Tongue (tissue), 2 donors: ENCODE data around the gene ANLN. TPM values are rescaled to one million over a fixed set of nuclear protein-coding genes. Genes with fewer than 3 reads are reported as not detected.
"Not testable (repeated sequence)": the region's sequence is repeated elsewhere in the genome, so short reads cannot be mapped to it uniquely, and the experiment has no call there.

ENCODE experiments used
- DNase-seq: peaks from one replicate; pipeline ENCODE4 v3.0.0-alpha.2; 2015
- total RNA-seq: library from RNA; depleted of rRNA; stranded (reverse); fragments of >200 nt; gene quantifications from one replicate; pipeline ENCODE4 v1.2.3, GENCODE V29; 2014

ANLN gene
- total RNA-seq, 1 donor from 2014 or later = 26.5 TPM

DNA sequence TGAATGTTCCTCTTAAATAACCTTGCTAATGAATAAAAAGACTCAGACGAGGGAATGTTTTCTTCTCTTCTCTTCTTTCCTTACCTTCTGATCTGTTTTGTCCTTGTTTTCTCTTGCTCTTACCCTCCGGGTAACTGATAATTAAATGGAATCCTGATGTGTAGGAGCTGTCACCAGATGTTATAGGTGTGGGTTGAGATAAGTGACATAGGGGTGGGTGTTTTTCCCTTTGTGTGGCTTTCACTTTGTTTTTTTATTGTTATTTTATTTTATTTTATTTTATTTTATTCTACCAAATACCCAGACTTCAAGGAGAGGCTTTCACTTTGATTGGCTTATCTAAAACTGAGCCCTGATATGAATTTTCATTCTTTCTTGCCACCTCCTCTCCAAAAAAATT is 25.5 kb downstream of the ANLN start:
- DNase-seq = no peak

DNA sequence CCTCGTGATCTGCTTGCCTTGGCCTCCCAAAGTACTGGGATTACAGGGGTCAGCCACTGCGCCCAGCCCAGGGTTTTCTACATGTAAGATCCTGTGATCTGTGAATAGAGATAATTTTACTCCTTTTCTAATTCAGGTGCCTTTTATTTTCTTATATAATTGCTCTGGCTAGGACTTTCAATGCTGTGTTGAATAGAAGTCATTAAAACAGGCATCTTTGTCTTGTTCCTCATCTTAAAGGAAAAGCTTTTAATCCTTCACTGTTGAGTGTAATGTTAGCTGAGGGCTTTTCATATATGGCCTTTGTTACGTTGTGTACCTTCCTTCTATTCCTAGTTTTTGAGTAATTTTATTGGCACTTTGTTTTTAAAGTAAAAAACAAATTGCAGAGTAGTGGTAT is 26.6 kb downstream of the ANLN start:
- DNase-seq = no peak

DNA sequence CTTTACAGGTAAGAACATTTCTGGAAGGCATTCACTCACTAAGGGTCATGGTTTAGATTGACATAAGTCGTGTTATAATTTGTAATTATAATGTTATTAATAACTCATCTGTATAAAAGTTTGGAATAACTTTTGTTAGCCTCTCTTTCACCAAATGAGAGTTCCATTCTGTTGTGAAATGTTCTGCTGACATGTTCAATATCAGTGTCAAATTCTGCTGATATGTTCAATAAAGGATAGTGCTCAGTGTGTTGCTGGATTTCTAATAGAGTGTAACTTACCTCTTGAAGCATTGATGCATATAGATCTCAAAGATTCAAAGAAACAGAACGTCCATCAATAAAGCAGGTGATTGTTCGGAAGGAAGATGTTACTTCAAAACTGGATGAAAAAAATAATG is 30.6 kb downstream of the ANLN start:
- no peak for DNase-seq

DNA sequence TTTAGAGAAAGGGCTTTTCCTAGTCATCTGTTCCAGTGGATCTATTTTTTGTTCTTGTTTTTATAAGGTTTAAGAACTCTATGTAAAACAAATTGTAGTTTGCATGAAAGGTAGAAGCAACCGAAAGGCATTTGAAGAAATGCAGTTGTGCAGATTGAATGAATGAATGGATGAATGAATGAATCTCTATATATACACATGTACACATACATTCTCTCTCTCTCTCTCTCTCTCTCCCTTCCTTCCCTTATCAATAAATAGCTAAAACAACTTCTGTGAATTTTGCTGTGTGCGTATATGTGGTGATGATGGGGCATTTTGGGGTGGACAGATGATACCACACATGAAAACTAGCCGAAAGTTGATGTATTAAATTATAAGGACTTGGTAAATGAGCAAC is 32.4 kb downstream of the ANLN start:
- DNase-seq = no peak

DNA sequence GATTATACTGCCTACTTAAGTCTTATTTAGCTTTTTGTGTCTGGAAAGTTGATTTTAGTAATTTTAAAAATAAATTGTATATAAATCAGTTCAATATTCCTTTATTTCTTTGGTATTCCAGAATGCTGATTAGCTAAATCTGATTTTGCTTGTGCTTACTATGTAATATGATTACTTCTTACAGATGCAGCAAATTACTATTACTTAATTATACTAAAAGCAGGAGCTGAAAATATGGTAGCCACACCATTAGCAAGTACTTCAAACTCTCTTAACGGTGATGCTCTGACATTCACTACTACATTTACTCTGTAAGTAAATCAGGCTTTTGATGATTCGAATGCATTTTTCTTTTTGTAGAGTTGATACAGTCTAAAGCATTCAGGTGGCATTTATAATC is 34.0 kb downstream of the ANLN start:
- DNase-seq = no peak

DNA sequence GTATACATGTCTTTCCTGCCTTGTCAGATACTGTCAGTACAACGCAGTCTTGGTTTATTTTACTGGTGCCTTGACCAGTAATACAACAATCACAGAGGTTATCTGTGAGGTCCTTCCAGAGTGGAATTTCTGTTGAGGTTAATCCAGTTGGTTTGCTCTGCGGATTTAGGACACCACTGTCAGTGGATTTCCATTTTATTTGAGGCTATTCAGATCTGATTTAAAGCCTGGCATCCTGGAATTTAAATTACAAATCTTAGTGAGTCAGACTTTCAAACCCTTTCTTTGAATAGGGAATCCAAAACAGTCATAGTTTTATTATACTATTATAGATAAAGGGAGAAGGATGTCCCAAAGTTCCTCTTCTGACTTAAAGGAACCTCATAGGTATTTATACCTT is 40.5 kb downstream of the ANLN start:
- no peak for DNase-seq

DNA sequence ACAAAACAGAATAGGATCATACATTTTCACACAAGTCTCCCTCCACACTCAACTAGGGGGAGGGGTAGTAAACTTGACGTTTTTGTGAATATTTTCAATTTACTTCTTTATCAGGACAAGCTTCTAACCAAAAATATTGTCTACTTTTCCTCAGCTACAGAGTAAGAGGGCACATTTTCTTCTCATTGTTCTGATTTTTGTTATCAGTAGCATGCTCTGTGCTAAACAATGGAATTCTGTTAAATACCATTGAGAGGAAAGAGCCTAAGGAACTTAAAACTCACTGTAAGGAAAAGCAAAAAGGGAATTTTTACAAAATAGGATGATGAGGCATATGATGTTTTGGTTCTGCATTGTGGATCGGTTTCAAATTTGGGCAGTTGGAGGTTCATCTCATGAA is 41.2 kb downstream of the ANLN start:
- DNase-seq = no peak

DNA sequence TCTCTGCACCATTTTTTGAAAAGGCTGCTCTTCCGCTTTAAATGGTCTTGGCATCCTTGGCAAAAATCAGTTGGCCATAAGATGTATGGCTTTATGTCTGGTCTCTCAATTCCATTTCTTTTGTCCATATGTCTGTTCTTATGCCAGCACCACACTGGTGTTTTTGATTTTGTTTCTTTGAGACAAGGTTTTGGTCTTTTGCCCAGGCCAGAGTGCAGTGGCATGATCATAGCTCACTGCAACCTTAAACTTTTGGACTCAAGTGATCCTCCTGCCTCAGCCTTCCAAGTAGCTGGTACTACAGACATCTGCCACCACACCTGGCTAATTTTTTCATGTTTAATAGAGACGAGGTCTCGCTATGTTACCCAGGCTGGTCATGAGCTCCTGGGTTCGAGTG is 48.5 kb downstream of the ANLN start:
- no peak for DNase-seq

DNA sequence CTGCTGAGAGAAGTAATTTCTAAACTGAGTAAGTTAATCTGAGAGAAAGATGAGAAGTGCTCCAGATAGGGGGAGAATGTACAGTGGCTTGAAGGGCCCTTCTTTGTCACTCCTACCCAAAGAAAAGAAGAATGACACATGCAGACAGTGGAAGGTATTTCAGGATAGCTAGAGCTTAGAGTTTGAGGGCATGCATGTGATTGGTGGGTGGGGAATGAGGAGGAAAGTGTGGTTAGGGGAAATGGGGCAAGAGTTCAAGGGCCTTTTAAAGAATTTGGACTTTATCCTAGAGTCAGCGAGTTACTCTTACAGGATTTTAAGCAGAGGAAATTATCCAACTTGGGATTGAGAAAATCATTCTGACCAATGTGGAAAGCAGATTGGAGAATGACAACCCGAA is 50.0 kb downstream of the ANLN start:
- no peak for DNase-seq

DNA sequence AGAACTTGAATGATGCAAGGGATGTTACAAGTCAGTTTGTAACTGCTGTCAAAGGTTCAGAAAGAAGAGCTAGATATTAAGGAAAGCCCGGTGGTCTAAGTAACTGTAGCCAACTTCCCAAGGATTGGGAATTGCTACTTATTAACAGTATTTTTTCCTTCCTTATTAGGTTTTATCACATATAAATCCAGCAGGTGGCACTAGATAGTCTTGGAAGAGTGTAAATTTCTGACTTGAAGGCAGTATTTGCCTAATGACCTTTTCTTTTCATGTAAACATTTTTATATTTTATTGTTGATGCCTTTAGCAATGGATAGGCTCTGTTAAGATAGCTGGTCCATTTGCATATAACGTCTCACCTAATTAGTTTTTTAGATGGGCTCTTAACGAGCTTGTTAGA is 51.2 kb downstream of the ANLN start:
- peak; percentile 37 for DNase-seq

DNA sequence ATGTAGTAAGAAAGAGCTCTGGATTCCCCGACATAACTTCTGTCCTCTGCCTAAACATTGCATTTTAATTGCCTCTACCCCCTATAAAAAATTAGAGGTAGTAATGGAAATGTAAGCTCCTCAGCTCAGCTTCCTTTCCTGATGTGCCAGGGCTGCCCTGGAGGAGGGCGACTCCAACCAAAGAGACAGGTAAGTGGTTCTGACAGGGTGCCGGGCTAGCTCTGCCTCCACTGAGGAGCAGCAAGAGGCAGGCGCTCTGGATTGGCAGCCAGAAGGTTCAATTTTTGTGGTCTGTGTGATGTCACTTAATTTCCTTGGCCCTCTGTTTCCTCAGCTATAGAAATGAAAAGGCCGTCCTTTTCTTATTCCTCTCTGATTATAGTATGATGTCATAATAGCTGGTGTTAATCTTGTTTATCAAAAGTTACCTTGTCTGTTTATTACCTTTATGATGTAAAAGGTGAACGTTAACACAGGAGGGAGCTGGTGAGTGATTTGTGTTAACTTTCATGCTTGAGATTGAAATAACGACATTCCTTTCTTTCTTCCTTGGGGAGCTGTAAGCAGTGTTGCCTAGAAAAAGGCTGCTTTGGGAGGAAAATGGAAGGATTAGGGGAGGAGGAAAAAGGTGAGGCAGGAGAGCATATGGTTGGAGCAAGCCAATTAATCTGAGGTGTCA is 51.8 kb downstream of the ANLN start:
- no peak for DNase-seq

DNA sequence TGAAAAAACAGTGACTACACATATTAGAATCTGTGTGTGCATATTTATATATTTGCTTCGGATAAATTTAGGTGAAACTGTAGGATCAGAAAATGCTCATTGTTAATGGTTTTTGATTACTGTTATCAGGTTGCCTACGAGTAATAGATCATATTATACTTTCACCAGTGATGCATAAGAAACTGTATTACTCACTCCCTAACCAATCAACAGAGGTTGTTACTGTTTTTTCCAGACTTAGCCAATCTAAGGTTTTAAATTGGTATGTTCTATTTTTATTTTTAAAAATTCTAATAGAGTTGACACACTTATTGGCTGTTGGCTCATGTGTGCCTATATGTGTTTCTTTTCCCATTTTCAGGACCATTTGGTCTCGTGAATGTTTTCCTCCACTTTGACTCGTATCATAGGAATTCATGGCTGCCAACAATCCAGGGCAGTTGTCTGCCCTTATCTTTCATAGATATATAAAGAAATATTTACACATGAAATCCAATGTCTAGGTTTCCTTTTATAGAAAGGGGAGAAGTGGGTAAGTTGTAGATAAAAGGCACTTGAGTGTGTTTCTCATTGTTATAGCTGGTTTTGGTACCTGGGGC is 59.2 kb downstream of the ANLN start:
- DNase-seq = no peak

DNA sequence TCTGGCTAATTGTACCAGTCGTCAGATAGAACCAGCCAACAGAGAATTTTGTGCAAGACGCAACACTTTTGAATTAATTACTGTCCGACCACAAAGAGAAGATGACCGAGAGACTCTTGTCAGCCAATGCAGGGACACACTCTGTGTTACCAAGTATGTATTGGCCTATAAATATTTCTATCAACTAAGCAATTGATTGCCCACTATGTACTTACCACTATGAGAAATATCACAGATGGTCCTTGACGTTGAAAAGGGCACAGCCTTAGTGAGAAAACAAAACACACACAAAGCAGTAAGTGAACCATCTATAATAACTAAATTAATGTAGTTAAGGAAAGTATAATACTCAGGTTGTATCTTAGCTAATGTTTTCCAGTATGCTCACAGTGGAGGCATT is 60.0 kb downstream of the ANLN start:
- no peak for DNase-seq

DNA sequence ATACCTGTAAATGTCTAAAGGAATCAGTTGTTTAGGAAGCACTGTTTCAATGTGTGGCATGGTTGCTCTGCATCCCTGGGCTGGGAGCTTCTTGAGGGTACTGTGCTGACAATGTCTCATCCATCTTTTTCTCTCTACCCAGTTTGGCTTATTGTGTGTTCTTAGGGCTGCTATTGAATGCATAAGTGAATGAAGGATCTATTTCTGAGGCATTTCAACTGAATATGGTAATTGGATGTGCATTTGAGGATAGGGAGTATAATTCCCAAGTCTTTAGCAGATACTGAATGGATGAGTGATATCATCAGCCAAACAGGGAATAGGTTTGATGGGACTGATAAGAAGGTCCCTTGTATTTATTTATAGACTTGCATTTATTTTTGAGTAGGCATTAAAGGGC is 64.1 kb downstream of the ANLN start:
- no peak for DNase-seq

DNA sequence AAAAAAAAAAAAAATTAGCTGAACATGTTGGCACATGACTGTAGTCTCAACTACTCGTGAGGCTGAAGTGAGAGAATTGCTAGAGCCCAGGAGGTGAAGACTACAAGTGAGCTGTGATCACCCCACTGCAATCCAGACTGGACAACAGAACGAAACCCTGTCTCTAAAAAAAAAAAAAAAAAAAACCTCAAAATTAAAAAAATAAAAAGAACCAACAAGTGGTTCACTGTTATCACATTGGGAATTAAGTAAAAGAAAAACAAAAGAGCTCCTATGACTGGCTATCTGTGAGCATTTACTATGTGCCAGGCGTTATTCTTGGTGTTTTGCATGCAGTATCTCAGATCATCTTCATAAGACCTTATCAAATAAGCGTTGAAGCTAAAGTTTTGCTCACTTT is 66.0 kb downstream of the ANLN start:
- no peak for DNase-seq

DNA sequence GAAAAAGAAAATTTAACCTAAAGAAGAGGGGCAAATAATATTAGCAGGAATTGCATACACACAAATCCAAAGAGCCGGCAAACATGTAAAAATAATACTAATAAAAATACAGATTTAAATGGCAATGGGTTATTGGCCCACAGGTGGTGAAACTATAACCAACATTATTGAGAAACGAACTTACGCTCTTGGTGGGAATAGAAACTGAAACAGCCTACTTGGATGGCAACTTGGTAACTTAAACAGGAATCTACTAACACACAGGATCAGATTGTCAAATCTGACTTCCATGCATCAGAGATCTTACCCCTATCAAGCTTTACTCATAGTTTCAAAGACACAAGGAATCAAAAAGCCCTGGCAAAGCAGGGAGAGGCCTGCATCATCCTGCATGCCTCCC is 66.5 kb downstream of the ANLN start:
- no peak for DNase-seq

DNA sequence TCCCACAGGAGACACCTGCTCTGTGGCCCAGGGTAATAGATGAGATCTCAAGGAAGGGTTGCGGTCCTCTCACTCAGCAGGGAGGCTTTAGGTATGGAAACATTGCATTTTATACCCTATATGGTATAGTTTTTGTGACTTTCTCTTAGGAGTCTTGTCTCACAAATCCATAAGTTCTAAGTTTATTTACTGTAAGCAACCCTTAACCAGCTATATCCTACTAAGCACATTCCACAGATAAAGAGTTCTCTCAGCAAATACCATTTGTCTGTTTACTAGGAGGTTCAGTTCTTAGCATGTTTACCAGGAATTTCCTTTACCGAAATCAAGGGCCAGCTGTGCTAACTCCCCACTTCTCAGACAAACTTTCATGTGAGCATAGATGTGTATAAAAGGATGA is 66.9 kb downstream of the ANLN start:
- no peak for DNase-seq

DNA sequence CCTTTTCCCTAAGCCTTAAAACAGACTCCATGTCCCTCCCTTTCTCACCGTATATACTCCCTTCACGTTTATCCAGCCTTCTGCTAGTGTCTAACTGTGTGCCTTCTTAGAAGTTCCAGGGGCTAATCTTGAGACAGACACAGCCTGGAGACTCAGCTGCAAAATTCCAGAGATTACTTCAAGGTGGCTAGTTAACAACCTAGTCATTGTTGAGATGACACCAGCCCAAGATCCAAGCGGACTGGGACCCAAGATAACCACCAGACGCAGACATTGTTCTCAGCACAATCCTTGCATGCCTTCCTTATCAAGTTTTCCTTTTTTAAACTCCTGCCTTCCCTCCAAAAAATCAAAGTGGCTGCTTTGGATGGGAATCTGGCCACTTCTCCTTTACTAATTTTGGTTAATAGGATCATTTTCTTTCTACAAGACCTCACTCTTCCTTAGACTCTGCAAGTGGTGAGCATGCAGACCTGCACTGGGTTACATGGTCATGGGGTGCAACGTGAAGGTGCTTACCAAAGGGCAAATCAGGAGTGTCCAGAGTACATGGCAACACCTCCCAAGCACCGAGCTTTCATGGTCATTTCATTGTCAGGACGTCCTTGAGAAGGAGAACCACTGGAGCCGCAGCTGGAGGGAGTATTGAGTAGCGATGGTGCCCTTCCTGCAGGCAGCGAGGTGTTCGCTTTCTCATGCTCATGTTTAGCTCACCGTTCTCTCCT is 69.7 kb downstream of the ANLN start:
- no peak for DNase-seq

DNA sequence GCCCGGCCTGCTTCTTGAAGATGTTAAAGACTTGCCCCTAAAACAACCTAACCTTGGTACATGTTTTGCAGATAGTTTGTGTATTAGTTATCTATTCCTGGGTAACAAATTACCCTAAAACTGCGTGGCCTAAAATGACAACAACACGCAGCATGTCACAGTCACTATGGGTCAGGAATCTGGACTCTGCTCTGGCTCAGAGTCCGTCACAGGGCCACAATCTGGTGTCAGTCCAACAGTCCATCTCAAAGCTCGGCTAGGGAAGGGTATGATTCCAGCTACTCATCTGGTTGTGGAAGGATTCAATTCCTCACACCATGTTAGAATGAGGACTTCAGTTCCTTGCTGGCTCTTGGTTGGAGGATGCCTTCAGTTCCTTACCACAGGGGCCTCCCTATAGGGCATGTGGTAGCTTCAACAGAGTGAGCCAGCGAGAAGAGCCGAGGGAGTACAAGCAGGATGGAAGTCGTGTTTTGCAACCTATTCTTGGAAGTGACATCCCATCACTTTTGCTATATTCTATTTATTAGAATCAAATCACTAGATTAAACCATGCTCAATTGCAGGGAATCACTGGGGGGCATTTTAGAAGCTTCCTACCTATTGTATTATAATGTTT is 71.3 kb downstream of the ANLN start:
- no peak for DNase-seq

DNA sequence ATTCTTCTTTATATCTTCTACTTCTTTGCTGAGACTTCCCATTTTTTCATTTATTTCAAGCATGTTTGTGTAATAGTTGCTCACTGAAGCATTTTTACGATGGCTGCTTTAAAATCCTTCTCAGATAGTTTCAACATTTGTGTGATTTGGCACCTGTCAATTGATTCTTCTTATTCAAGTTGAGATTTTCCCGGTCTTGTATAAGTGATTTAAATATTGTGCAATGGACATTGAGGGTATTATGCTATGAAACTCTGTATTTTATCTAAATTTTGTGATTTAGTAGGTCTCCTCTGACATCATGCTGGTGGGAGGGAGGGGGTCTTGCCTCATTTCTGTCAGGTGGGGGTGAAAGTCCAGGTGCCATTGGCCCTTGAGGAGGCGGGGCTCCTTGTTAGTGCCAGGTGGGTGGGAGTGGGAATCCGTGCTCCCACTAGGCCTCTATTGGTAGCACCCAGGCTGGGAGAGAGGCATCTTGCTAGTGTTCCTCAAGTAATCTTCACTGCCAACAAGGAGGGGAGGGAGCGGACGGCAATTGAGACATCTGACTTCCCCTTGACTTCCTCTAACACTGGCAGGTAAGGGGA is 73.0 kb downstream of the ANLN start:
- no peak for DNase-seq

DNA sequence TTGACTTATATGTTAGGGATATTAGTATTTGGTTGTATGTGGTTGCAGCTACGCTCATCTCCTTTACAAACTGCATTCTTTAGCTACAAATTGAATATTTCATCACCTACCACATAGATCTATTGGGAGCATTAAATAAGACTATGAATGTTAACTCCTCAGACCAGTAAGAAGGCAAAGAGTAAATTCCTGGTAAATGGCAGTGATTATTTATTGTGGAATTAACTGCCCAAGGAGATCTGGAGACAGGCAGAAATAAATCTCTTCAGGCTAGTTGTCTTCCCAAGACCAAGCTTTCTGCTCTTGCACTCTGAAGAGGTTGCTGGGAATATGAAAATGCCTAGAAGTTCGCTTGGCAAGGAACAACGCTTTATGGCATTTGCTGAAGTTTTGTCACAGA is 74.6 kb downstream of the ANLN start:
- no peak for DNase-seq

DNA sequence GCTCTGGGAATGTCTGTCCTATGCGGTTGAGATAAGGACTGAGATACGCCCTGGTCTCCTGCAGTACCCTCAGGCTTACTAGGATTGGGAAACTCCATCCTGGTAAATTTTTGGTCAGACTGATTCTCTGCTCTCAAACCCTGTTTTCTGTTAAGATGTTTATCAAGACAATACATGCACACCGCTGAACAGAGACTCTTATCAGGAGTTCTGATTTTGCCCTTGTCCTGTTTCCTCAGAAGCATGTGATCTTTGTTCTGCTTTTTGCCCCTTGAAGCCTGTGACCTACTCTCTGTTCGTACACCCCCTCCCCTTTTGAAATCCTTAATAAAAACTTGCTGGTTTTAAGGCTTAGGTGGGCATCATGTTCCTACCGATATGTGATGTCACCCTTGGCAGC is 76.3 kb downstream of the ANLN start:
- not testable (repeated sequence) for DNase-seq
